Bronchial epithelial cell (primary cell): ENCODE results near the gene CXXC5. TPM values are rescaled to one million over a fixed set of nuclear protein-coding genes. Genes with fewer than 3 reads are reported as not detected.

Experiments used
- DNase-seq: peaks from one replicate; pipeline ENCODE4 v3.0.0-alpha.2; 2010; ENCODE audit warnings: low read depth
- FAIRE-seq: peaks from 2 replicates; lab custom pipeline; 2011; peaks lifted over from hg19 to GRCh38; lab: Jason Lieb, UNC
- H3K27me3 ChIP-seq: 2 replicates; pipeline ENCODE4 v1.5.1; 2011; ENCODE audit warnings: low read length; ENCODE audit not compliant: control insufficient read depth, insufficient read depth
- H3K36me3 ChIP-seq: 2 replicates; pipeline ENCODE4 v1.5.1; 2011; ENCODE audit warnings: low read length; ENCODE audit not compliant: control insufficient read depth, insufficient read depth
- H3K4me3 ChIP-seq: 2 replicates; pipeline ENCODE4 v1.5.1; 2011; ENCODE audit warnings: mild to moderate bottlenecking, low read depth, low read length, control low read depth
- total RNA-seq: library from RNA; depleted of rRNA; stranded (reverse); fragments of >200 nt; gene quantifications from 2 replicates; pipeline ENCODE4 v1.2.1, GENCODE V29; 2014
- TF ChIP-seq, protein P1 (sequence below): IDR thresholded peaks from 2 replicates; pipeline ENCODE4 v1.5.1; 2011; ENCODE audit warnings: mild to moderate bottlenecking, moderate library complexity, low read length, control low read depth, inconsistent platforms; ENCODE audit not compliant: insufficient read depth, severe bottlenecking

The CXXC5 gene
- total RNA-seq, 1 donor from 2014 or later, result 6.1 TPM

DNA sequence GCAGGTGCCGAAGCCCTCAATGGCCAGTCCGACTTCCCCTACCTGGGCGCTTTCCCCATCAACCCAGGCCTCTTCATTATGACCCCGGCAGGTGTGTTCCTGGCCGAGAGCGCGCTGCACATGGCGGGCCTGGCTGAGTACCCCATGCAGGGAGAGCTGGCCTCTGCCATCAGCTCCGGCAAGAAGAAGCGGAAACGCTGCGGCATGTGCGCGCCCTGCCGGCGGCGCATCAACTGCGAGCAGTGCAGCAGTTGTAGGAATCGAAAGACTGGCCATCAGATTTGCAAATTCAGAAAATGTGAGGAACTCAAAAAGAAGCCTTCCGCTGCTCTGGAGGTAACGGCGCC, 32.9 kb downstream of the CXXC5 start:
- no peak for FAIRE-seq
- TF ChIP-seq, protein P1, sequence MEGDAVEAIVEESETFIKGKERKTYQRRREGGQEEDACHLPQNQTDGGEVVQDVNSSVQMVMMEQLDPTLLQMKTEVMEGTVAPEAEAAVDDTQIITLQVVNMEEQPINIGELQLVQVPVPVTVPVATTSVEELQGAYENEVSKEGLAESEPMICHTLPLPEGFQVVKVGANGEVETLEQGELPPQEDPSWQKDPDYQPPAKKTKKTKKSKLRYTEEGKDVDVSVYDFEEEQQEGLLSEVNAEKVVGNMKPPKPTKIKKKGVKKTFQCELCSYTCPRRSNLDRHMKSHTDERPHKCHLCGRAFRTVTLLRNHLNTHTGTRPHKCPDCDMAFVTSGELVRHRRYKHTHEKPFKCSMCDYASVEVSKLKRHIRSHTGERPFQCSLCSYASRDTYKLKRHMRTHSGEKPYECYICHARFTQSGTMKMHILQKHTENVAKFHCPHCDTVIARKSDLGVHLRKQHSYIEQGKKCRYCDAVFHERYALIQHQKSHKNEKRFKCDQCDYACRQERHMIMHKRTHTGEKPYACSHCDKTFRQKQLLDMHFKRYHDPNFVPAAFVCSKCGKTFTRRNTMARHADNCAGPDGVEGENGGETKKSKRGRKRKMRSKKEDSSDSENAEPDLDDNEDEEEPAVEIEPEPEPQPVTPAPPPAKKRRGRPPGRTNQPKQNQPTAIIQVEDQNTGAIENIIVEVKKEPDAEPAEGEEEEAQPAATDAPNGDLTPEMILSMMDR, result no peak
- DNase-seq, result no peak
- no peaks in the 10 kb centered on the region for H3K27me3 ChIP-seq
- H3K4me3 ChIP-seq, result no peak overlapping the region
- H3K36me3 ChIP-seq, result peaks cover 13% of the 10 kb centered on the region

DNA sequence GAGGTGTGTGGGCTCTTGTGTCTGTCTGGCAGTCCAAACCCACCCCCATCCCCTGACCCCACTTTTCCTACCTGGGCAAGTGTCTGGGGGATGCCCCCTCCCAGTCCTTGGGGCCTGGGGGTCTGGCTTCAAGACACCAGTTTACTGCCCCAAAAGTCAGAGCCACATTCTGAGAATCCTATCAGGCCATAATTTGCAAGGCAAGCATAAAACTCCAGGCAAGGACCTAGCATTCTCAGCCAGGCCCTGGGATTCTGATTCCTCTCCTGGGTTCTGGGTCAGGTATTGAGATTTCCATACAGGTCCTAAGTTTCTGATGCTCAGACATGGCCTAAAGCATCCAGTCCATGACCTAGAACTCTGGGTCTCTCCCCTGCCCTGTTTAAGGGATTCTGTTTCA, 33.3 kb downstream of the CXXC5 start:
- no peak for DNase-seq
- TF ChIP-seq, protein P1, result no peak
- H3K27me3 ChIP-seq, result no peaks in the 10 kb centered on the region
- peaks cover 13% of the 10 kb centered on the region for H3K36me3 ChIP-seq
- H3K4me3 ChIP-seq, result no peak overlapping the region
- FAIRE-seq, result no peak

DNA sequence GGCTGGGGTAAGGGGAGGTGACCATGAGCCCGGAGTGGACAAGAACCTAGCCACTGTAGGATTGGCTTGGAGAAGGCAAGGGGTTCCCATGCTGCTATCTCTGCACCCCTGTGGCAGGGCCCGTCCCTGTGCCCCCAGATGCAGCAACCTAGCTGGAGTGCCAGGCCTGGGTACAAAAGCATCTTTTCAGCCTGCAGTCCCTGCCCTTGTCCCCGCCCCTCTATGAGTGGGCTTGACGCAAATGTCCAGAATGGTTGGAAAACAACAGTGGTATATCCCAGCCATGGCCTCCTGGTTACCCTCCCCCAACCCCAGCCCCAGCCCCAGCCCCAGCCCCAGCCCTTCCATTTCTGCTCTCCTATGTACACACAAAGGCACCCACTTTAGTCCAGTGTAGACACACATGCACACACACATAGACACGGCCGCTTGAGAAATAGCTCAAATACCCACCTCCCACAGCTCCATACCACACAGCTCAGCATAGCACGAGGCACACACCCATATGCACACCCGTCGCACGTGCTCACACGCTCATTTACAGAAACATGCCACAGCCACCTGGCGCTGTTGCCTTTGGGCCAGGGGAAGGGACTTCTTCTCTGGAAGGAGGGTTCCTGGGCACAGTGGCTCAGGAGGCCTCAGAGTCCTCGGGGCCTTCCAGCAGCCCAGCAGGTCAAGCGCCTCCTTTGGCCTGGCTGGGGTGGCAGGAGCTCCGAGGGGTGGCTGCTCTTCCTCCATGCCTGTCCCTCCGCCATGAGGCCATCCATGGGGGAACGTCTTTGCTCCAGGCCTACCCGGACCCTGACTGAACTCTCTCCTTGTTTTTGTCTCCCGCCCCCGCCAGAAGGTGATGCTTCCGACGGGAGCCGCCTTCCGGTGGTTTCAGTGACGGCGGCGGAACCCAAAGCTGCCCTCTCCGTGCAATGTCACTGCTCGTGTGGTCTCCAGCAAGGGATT, 34.1 kb downstream of the CXXC5 start:
- Histone ChIP-seq H3K27me3 (no peaks in the 10 kb centered on the region), H3K4me3 (no peak overlapping the region), H3K36me3 (peaks cover 13% of the 10 kb centered on the region)
- DNase-seq, result no peak
- FAIRE-seq, result no peak
- TF ChIP-seq, protein P1, result no peak

DNA sequence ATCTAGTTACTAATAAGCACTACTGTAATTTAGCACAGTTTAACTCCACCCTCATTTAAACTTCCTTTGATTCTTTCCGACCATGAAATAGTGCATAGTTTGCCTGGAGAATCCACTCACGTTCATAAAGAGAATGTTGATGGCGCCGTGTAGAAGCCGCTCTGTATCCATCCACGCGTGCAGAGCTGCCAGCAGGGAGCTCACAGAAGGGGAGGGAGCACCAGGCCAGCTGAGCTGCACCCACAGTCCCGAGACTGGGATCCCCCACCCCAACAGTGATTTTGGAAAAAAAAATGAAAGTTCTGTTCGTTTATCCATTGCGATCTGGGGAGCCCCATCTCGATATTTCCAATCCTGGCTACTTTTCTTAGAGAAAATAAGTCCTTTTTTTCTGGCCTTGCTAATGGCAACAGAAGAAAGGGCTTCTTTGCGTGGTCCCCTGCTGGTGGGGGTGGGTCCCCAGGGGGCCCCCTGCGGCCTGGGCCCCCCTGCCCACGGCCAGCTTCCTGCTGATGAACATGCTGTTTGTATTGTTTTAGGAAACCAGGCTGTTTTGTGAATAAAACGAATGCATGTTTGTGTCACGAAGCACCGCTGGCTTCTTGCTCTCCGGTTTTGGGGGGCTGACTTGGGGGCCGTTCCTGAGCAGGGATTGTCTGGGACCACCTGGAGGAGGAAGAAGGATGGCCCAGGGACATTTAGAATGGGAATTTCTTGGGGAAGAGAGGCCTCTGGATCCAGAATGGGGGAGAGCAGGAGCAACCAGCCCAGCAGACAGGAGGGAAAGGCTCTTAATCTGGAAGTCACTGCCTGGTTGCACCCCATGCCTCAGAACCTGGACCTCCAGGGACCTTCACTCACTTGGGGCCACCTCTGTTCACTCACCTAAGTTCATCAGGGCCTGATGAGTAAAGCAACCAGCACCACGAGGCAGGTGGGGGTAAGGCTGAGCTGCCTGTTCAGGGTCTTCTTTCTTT, 35.4 kb downstream of the CXXC5 start:
- Histone ChIP-seq H3K36me3 (peaks cover 13% of the 10 kb centered on the region), H3K4me3 (no peak overlapping the region), H3K27me3 (no peaks in the 10 kb centered on the region)
- TF ChIP-seq, protein P1, result no peak
- FAIRE-seq (no peak), DNase-seq (no peak)

DNA sequence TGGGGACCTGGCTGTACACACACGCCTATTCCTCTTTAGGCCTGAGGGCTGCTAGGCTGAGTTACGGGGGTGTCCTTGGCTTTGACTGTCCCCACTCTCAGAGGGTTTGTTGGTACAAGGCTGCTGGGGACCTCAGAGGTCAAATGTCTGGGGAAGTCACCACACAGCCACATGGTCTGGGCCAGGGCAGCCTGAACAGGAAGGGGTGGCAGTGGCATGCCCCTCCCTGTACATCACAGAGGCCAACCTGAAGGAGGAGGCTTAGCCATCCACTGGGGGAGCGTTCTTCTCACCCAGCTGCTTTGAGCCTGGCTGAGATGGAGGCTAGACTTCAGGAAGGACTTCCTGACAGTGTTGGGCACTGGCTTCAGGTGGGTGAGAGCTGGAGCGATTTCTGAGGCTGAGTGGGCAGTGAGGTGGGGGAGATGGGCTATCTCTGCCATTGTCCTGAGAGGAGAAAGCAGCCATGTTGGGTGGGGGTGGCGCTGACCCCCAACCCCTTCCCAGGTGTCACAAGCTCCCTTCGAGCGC, 36.3 kb downstream of the CXXC5 start:
- TF ChIP-seq, protein P1, result no peak
- FAIRE-seq (no peak), DNase-seq (no peak)
- no peaks in the 10 kb centered on the region for H3K27me3 ChIP-seq
- no peak overlapping the region for H3K4me3 ChIP-seq
- H3K36me3 ChIP-seq, result peaks cover 13% of the 10 kb centered on the region
